HCT116 (cell line): Measurements from ENCODE around the gene BACE1.

Source experiments
- CBX3 ChIP-seq: IDR thresholded peaks from 2 replicates; pipeline ENCODE4 v1.6.1; 2012; ENCODE audit warnings: low read depth
- CEBPB ChIP-seq: IDR thresholded peaks from 2 replicates; pipeline ENCODE4 v1.6.1; 2012; ENCODE audit warnings: low read depth
- EZH2 ChIP-seq: fragments of 200-600 bp; sonication (generic); IDR thresholded peaks from 2 replicates; pipeline ENCODE4 v1.6.1; 2017; ENCODE audit warnings: antibody characterized with exemption, mixed run types
- EZH2phosphoT487 ChIP-seq: fragments of 200-600 bp; IDR thresholded peaks from 2 replicates; pipeline ENCODE4 v1.6.1; 2018; ENCODE audit warnings: antibody characterized with exemption, borderline replicate concordance
- JUND ChIP-seq: IDR thresholded peaks from 2 replicates; pipeline ENCODE4 v1.6.1; 2012
- POLR2A ChIP-seq: IDR thresholded peaks from 2 replicates; pipeline ENCODE4 v1.7.0; 2011; ENCODE audit warnings: borderline replicate concordance; ENCODE audit not compliant: insufficient read depth, insufficient read length; ENCODE audit errors: extremely low read depth
- POLR2AphosphoS5 ChIP-seq: IDR thresholded peaks from 2 replicates; pipeline ENCODE4 v1.6.1; 2011; ENCODE audit warnings: mild to moderate bottlenecking, low read depth, low read length, moderate library complexity
- RAD21 ChIP-seq: IDR thresholded peaks from 2 replicates; pipeline ENCODE4 v1.6.1; 2012; ENCODE audit warnings: low read depth, mild to moderate bottlenecking
- SP1 ChIP-seq: IDR thresholded peaks from 2 replicates; pipeline ENCODE4 v1.6.1; 2012; ENCODE audit warnings: low read depth
- SRF ChIP-seq: IDR thresholded peaks from 2 replicates; pipeline ENCODE4 v1.6.1; 2012; ENCODE audit warnings: low read depth
- TCF7L2 ChIP-seq: IDR thresholded peaks from 2 replicates; pipeline ENCODE4 v1.7.0; 2011; ENCODE audit warnings: borderline replicate concordance, inconsistent platforms; ENCODE audit not compliant: insufficient read depth, insufficient read length; ENCODE audit errors: extremely low read depth
- ZNF274 ChIP-seq: fragments of 200-500 bp; sonication (Bioruptor generic); IDR thresholded peaks from 2 replicates; pipeline ENCODE4 v1.6.1; 2014; ENCODE audit warnings: mild to moderate bottlenecking, low read depth, low read length, inconsistent platforms
- TF ChIP-seq, protein P1 (sequence below), 3 experiments: fragments of 200-600 bp in 1 of 3; sonication (generic) in 1 of 3; IDR thresholded peaks in 2 of 3; conservative IDR thresholded peaks in 1 of 3; 2 replicates each; pipeline ENCODE4 v1.5.1; 2012 to 2017; ENCODE audit warnings: low read depth in 2 of 3, low read length in 2 of 3, antibody characterized with exemption in 1 of 3, borderline replicate concordance in 1 of 3, control low read depth in 1 of 3, mild to moderate bottlenecking in 1 of 3, mixed read lengths in 1 of 3, mixed run types in 1 of 3, moderate library complexity in 1 of 3; ENCODE audit not compliant: insufficient read depth in 1 of 3
- TF ChIP-seq, protein P2 (sequence below): IDR thresholded peaks from 2 replicates; pipeline ENCODE4 v1.6.1; 2012; ENCODE audit warnings: low read depth

DNA sequence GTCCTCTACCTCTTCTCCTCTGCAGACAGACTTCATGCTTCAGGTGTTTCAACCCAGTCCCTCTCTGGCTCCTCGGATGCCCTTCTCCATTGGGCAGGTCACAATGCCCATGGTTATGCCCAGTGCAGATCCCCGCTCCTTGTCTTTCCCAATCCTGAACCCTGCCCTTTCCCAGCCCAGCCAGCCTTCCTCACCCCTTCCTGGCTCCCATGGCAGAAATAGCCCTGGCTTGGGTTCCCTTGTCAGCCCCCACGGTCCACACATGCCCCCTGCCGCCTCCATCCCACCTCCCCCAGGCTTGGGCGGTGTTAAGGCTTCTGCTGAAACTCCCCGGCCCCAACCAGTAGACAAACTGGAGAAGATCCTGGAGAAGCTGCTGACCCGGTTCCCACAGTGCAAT is 34.2 kb downstream of the BACE1 start:
- TF ChIP-seq CEBPB (no peak), SRF (no peak), POLR2A (no peak), EZH2 (no peak), JUND (no peak), RAD21 (no peak), EZH2phosphoT487 (no peak), ZNF274 (no peak), SP1 (no peak), CBX3 (no peak), TCF7L2 (no peak), POLR2AphosphoS5 (no peak)
- TF ChIP-seq, protein P1, sequence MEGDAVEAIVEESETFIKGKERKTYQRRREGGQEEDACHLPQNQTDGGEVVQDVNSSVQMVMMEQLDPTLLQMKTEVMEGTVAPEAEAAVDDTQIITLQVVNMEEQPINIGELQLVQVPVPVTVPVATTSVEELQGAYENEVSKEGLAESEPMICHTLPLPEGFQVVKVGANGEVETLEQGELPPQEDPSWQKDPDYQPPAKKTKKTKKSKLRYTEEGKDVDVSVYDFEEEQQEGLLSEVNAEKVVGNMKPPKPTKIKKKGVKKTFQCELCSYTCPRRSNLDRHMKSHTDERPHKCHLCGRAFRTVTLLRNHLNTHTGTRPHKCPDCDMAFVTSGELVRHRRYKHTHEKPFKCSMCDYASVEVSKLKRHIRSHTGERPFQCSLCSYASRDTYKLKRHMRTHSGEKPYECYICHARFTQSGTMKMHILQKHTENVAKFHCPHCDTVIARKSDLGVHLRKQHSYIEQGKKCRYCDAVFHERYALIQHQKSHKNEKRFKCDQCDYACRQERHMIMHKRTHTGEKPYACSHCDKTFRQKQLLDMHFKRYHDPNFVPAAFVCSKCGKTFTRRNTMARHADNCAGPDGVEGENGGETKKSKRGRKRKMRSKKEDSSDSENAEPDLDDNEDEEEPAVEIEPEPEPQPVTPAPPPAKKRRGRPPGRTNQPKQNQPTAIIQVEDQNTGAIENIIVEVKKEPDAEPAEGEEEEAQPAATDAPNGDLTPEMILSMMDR (IDR thresholded peaks at IDR 0.05 in 2 of 3, conservative IDR thresholded peaks at IDR 0.05 in 1 of 3; ENCODE audit: borderline replicate concordance in 1 of 3, insufficient read depth in 1 of 3, low read depth in 2 of 3, low read length in 2 of 3), result no peak
- TF ChIP-seq, protein P2, sequence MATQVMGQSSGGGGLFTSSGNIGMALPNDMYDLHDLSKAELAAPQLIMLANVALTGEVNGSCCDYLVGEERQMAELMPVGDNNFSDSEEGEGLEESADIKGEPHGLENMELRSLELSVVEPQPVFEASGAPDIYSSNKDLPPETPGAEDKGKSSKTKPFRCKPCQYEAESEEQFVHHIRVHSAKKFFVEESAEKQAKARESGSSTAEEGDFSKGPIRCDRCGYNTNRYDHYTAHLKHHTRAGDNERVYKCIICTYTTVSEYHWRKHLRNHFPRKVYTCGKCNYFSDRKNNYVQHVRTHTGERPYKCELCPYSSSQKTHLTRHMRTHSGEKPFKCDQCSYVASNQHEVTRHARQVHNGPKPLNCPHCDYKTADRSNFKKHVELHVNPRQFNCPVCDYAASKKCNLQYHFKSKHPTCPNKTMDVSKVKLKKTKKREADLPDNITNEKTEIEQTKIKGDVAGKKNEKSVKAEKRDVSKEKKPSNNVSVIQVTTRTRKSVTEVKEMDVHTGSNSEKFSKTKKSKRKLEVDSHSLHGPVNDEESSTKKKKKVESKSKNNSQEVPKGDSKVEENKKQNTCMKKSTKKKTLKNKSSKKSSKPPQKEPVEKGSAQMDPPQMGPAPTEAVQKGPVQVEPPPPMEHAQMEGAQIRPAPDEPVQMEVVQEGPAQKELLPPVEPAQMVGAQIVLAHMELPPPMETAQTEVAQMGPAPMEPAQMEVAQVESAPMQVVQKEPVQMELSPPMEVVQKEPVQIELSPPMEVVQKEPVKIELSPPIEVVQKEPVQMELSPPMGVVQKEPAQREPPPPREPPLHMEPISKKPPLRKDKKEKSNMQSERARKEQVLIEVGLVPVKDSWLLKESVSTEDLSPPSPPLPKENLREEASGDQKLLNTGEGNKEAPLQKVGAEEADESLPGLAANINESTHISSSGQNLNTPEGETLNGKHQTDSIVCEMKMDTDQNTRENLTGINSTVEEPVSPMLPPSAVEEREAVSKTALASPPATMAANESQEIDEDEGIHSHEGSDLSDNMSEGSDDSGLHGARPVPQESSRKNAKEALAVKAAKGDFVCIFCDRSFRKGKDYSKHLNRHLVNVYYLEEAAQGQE, result no peak
